C4-2B (cell line): ENCODE results near the gene ZAP70.

Experiments
- H3K27ac ChIP-seq: fragments of 450-650 bp; 2 replicates; pipeline ENCODE4 v1.5.1; 2017
- ZFX ChIP-seq: fragments of 450-650 bp; IDR thresholded peaks from 2 replicates; pipeline ENCODE4 v1.6.1; 2017
- TF ChIP-seq, protein P1 (sequence below): fragments of 450-650 bp; conservative IDR thresholded peaks from 2 replicates; pipeline ENCODE4 v1.5.1; 2017; ENCODE audit warnings: mild to moderate bottlenecking

Gene ZAP70

DNA sequence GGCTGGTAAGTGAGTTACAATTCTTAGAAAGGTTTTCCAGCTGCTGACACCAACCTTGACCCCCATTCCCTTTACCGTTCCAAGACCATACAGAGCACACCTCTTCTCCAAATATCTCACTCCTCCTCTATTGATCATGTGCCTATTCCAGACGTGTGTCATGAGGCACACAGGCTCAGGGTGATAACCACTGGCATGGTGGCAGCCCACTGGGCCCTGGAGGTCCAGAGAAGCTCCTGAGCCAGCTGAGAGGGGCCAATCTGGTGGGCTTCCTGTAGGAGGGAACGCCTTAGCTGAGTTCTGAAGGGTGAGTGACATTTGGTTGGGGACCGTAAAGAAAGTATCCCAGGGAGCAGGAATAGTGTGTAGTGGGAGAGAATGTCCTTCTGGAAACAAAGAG, 28.3 kb downstream of the ZAP70 start:
- TF ChIP-seq ZFX = no peak
- TF ChIP-seq, protein P1, sequence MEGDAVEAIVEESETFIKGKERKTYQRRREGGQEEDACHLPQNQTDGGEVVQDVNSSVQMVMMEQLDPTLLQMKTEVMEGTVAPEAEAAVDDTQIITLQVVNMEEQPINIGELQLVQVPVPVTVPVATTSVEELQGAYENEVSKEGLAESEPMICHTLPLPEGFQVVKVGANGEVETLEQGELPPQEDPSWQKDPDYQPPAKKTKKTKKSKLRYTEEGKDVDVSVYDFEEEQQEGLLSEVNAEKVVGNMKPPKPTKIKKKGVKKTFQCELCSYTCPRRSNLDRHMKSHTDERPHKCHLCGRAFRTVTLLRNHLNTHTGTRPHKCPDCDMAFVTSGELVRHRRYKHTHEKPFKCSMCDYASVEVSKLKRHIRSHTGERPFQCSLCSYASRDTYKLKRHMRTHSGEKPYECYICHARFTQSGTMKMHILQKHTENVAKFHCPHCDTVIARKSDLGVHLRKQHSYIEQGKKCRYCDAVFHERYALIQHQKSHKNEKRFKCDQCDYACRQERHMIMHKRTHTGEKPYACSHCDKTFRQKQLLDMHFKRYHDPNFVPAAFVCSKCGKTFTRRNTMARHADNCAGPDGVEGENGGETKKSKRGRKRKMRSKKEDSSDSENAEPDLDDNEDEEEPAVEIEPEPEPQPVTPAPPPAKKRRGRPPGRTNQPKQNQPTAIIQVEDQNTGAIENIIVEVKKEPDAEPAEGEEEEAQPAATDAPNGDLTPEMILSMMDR = no peak
- no peak overlapping the region for H3K27ac ChIP-seq

DNA sequence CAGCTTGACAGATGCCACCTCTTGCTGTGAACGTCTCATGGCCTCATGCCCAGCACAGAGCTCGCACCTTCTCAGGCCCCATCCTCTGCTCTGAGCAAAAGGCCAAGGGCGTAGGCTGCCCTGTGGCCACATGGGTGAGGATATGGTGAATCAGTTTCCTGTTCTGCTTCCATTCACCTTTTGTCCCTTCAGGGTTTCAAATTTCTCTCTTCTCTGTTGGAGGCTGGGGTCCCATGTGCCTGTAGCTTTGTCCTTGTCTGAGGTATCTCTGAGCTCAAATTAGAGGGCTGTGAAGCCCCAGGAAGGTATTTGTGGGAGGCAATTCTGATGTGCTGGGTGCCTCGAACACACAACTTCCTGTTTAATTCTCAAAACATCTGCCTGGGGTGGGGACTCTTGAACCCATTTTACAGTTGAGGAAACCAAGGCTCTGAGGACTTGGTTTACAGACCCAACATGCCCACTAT, 29.0 kb downstream of the ZAP70 start:
- TF ChIP-seq, protein P1 = no peak
- TF ChIP-seq ZFX = no peak
- no peak overlapping the region for H3K27ac ChIP-seq

- H3K27ac ChIP-seq = no peak overlapping the region
- TF ChIP-seq, protein P1 = no peak
- TF ChIP-seq ZFX = no peak
Measured at GRCh38 chr2:97743913-97744312, 30.5 kb downstream of the ZAP70 start.

DNA sequence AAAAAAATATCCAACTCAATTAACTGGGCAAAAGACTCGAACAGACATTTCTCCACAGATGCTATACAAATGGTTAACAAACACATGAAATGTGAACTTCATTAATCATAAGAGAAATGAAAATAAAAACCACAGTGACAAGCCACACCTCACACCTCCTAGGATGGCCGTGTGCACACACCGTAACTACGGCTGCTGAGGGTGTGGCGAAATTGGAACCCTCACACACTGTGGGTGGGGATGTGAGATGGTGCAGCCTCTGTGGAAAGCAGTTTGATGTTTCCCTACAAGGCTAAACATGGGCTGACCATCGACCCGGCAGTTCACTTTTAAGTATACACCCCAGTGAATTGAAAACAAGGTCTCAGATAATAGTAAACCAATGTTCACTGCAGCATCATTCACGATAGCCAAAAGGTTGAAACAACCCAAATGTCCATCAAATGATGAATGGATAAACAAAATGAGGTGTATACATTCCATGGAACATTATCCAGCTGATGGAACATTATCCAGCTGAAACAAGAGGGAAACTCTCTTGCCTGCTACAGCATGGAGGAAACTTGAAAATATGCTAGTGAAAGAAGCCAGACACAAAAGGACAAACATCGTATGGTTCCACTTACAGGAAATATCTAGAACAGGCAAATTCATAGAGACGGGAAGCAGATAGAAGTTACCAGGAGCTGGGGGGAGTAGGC, 32.2 kb downstream of the ZAP70 start:
- TF ChIP-seq ZFX = no peak
- TF ChIP-seq, protein P1 = no peak
- H3K27ac ChIP-seq = no peak overlapping the region

- TF ChIP-seq, protein P1 = no peak
- TF ChIP-seq ZFX = no peak
- no peak overlapping the region for H3K27ac ChIP-seq
Measured at GRCh38 chr2:97747285-97747684, 33.9 kb downstream of the ZAP70 start.

- H3K27ac ChIP-seq = no peak overlapping the region
- TF ChIP-seq, protein P1 = no peak
- no peak for TF ChIP-seq ZFX
Measured at GRCh38 chr2:97747716-97748115, 34.3 kb downstream of the ZAP70 start.

GRCh38 chr2:97749581-97749980, 36.2 kb downstream of the ZAP70 start:
- no peak overlapping the region for H3K27ac ChIP-seq
- no peak for TF ChIP-seq ZFX
- TF ChIP-seq, protein P1 = no peak
